Renal cortex interstitium (tissue), 11 donors: ENCODE measurements around the gene ADGRB3. TPM values are rescaled to one million over a fixed set of nuclear protein-coding genes. Genes with fewer than 3 reads are reported as not detected.
A peak's percentile ranks its signal among the peaks of the same experiment; 100 is the strongest.

Source experiments
- DNase-seq, 11 donors: peaks; one replicate each; pipeline ENCODE4 v3.0.0-alpha.2; 2013; ENCODE audit warnings: low read depth in 9 of 11, low spot score in 4 of 11; ENCODE audit errors: extremely low read depth in 1 of 11
- polyA plus RNA-seq, 3 donors: library from polyadenylated mRNA; unstranded; fragments of 120-200 nt; gene quantifications; one replicate each; pipeline ENCODE4 v1.2.1, GENCODE V29; 2013; ENCODE audit not compliant: insufficient read length in 3 of 3

The ADGRB3 gene
- polyA plus RNA-seq, 3 donors = 3.3 to 3.6 (median 3.6) TPM

DNA sequence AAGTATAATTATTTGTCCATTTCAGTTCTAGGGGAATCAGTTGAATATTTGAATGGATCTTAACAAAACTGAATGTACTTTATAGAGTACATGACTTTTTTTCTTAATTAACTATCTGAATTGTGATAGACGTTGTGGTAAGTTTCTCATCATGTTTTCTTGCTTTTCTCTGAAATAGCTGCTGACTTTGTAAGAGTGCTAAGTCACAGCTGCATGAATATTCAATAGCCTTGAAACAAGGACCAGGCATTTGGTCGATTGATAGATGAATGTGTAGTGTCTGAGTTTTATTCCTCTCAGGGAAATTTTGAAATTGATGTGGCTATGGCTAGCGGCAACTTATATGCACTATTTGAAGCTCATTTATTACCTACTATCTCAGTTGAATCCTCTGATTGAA, 56.0 kb downstream of the ADGRB3 start:
- DNase-seq = no peak

- DNase-seq = no peak
These were observed 58.2 kb downstream of the ADGRB3 start for GRCh38 chr6:68693271-68693670.

GRCh38 chr6:68695403-68695802, 60.3 kb downstream of the ADGRB3 start:
- DNase-seq = no peak

- no peak for DNase-seq
These were observed 60.8 kb downstream of the ADGRB3 start for GRCh38 chr6:68695838-68696237.

- DNase-seq = no peak
These were observed 62.3 kb downstream of the ADGRB3 start for GRCh38 chr6:68697394-68697793.

GRCh38 chr6:68701159-68701558, 66.1 kb downstream of the ADGRB3 start:
- no peak for DNase-seq

- no peak for DNase-seq
These were observed 69.4 kb downstream of the ADGRB3 start for GRCh38 chr6:68704485-68704884.

DNA sequence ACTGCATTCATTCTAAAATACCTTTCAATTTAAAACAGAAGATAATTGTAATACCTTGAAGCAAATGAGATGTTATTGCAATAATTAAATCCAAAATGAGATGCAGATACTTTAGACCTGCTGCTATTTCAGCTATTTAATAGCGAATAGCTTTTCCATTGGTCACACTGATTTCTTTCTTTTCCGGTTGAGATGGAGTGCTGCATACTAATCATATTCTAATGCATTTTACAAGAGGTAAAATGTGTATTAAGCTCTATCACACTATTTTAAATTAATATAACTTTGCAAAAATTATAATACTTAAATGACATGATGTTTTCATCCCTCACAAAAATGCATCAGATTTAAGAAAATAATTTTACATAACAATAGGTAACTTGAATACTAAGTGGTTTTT, 74.0 kb downstream of the ADGRB3 start:
- no peak for DNase-seq

- DNase-seq = no peak
These were observed 74.8 kb downstream of the ADGRB3 start for GRCh38 chr6:68709882-68710281.

DNA sequence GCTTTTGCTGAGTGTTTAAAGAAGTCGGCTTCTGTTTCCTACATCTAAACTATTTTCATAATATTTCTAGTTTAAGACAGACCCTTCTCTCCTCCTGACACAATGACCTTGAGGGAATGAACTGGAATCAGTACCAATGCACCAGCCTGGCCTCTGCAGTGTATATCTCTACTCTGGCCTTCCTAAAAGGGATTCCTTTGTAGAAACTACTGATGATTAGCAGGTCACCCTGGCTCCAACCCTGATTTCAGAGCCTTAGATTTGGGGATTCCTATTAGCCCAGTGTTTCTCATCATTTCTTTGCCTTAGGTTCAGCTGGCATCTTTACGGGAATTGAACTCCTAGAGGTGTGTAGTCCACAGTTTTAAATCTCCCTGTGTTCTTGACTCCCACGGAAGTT, 75.4 kb downstream of the ADGRB3 start:
- DNase-seq = no peak

DNA sequence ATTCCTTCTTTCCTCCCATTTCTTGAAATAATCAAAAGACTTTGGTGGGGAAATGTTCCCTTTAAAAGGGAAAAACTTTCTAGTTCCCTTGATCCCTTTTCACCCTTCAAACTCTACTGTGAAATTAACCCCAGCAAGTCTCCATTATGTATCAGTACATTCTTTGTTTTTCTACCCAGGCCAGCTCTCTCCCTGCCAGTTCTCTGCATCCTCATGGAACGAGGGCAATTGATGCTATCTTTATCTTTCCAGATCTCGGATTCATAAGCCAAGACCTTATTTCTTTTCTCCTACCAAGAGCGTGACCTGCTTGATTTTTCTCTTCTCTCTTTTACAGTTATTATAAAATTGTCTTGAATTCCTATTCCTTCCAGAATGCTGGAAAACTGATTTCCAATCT, 75.8 kb downstream of the ADGRB3 start:
- DNase-seq = no peak

GRCh38 chr6:68711386-68712000, 76.4 kb downstream of the ADGRB3 start:
- no peak for DNase-seq

GRCh38 chr6:68716620-68717019, 81.5 kb downstream of the ADGRB3 start:
- DNase-seq = no peak

DNA sequence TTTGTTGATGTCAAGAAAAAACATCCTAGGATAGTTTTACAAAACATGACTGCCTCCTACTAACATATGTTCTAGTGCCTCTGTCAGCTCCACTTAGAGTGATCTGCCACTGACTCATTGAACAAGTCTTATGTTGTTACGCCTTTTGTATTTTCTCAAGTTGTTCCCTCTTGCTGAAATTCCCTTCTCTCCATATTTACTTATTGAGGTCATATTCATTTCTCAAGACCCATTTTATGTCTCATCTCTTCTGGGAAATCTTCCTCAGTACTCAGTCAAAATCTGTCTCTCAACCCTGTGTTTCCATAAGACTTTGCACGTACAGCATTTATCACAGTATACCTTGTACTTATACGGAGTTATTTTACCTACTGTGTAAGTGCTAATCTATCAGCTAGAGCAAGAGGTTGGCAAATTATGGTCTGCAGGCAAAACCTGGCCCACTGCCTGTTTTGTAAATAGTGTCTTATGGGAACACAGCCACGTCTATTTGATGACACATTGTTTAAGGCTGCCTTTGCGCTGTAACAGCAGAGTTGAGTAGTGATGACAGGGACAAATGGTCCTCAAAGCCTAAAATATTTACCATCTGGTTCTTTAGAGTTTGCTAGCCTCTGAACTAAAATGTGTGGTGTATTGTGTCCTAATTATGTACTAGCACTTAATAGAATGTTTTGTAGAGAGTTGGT, 83.4 kb downstream of the ADGRB3 start:
- DNase-seq = no peak

DNA sequence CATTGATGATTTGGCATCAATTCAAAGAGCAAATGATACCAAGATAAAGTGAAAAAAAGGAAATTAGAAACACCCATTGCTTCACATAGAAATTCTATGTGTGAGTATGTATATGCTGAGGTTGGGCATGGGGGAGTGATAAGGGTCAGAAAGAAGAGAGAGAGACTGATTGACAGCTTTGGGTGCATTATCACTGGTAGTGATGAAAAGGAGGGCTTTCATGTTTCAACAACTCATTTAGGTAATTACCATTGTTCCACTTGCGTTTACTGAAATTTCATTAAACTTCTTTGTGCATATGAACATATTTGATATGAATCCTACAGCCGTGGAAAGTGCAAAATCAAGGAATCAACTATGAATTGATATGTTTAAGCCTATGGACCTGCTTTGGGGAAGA, 84.7 kb downstream of the ADGRB3 start:
- DNase-seq = no peak

DNA sequence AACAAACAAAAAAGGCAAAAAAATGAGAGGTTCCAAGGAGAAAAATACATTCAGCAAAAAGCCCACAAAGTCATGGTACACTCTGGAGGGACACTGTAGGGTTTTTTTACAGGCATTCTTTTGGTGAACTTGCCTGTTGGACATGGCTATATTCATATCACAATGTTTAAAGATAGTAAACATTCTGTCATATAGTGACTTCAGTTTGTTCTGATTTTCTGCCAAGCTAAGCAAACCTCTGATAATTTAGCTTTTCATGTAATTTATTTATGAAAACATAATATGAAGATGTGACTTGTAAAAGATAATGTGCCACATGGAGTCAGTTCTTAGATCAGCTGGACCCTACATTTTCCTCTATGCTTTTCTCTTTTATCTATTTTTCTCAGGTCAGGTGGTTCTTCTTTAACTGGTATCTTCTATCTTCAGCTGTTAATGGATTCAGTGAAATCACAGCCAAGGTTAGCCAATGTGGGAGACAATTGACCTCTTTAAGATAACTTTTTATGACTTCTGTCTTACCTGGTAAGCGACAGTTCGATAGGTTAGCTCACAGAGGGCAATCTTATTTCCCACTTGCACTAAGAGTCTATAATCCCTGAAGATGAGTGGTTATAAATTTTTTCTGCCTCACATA, 87.9 kb downstream of the ADGRB3 start:
- DNase-seq = no peak

DNA sequence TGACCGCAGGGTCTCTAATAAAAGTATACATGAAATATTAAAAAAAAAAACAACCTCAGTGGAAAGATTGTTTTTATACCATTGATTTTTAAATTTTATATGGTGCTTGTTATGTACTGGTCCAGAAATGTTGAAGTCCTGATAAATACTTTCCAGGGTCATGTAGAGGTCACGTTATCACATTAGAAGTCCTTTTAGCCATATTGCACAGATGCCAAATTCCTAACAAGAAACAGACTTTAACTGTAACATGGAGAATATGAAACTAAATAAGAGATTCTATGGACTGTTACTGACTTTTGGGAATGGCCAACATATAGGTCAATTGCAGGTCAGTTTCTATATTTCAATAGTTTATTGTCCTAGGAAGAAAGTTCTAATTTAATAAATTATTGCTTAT, 89.0 kb downstream of the ADGRB3 start:
- DNase-seq = peak in 2 of 11 donors; percentile 12 to 32

DNA sequence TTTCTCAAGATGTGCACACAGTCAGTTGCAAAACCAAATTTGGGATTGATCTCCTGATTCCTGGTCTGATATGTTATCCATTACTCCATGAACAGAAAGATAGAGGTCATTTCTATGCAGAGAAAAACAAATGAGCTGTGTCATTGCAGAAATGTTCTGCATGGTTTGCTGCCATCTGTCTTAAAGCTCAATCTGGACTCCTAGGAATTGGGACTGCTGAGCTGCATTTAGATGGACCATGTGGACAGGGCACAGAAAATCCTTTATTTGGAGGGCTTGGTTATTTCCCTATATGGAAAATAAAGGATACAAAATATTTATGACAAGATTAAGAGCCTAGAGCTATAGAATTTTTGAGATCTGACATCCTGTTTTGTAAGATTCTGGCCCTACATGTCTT, 91.3 kb downstream of the ADGRB3 start:
- DNase-seq = no peak

DNA sequence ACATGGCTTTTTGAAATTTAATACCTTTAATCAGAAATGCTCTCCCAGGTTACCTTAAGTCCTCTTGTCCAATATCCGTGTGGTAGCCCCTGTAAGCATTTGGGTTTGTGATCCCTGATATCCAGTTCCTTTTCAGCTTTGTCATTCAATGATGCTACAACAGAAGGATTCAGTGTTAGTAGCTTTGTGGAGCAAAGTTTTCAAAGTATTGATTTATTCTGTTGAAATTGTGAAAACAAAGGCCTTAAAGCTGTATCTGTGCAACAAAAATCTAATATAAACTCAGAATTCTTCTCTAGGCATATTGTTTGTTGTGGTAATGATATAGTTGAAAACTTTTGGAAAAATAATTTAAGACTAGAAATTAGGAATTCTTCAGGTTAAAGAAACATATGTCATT, 91.9 kb downstream of the ADGRB3 start:
- no peak for DNase-seq

- DNase-seq = no peak
These were observed 92.6 kb downstream of the ADGRB3 start for GRCh38 chr6:68727699-68728098.
